Measurements from ENCODE around the gene MED12L.

The MED12L gene

DNA sequence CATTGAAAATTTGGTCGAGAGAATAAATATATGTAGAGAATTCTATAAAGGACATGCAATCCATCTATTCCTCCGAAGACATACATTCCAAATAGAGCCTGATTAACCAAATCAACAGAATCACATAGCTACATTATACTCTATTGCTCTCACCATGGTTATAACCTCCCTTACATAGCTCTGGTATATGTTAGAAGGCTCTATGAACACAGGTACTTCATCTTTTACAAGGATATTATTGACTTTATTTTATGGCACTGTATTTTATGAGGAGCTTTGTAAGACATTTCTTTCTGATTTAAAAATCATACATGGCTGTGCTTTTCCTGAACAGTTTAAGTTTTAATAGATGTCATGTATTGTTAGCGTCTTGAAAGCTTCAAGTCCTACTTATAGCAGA is 370.6 kb downstream of the MED12L start:
- TF ChIP-seq TCF4 (CRISPR knock-in tag; IDR thresholded peaks at IDR 0.05; ENCODE audit: borderline replicate concordance) (no peak), ZFP3 (CRISPR knock-in tag; IDR thresholded peaks at IDR 0.05) (no peak), PPARA (CRISPR knock-in tag; IDR thresholded peaks at IDR 0.05; ENCODE audit: borderline replicate concordance) (no peak), TSHZ2 (CRISPR knock-in tag; IDR thresholded peaks at IDR 0.05) (no peak), ZNF8 (CRISPR knock-in tag; IDR thresholded peaks at IDR 0.05) (no peak), ARNTL (CRISPR knock-in tag; IDR thresholded peaks at IDR 0.05; ENCODE audit: borderline replicate concordance, low read depth) (no peak), TOX (CRISPR knock-in tag; IDR thresholded peaks at IDR 0.05; ENCODE audit: borderline replicate concordance) (no peak), BACH2 (CRISPR knock-in tag; IDR thresholded peaks at IDR 0.05; ENCODE audit: borderline replicate concordance) (no peak), SNAI2 (CRISPR knock-in tag; IDR thresholded peaks at IDR 0.05) (no peak), PATZ1 (CRISPR knock-in tag; IDR thresholded peaks at IDR 0.05; ENCODE audit: borderline replicate concordance) (no peak), ESRRG (CRISPR knock-in tag; IDR thresholded peaks at IDR 0.05) (no peak), CSRNP3 (CRISPR knock-in tag; IDR thresholded peaks at IDR 0.05) (no peak), ZFP30 (CRISPR knock-in tag; IDR thresholded peaks at IDR 0.05) (no peak), ISL1 (CRISPR knock-in tag; IDR thresholded peaks at IDR 0.05) (no peak), CSDC2 (CRISPR knock-in tag; IDR thresholded peaks at IDR 0.05) (no peak), OSR1 (CRISPR knock-in tag; IDR thresholded peaks at IDR 0.05) (no peak), ZNF70 (CRISPR knock-in tag; IDR thresholded peaks at IDR 0.05) (no peak), ZNF565 (CRISPR knock-in tag; conservative IDR thresholded peaks at IDR 0.05; ENCODE audit: low read depth) (no peak)
- TF ChIP-seq, protein P1, sequence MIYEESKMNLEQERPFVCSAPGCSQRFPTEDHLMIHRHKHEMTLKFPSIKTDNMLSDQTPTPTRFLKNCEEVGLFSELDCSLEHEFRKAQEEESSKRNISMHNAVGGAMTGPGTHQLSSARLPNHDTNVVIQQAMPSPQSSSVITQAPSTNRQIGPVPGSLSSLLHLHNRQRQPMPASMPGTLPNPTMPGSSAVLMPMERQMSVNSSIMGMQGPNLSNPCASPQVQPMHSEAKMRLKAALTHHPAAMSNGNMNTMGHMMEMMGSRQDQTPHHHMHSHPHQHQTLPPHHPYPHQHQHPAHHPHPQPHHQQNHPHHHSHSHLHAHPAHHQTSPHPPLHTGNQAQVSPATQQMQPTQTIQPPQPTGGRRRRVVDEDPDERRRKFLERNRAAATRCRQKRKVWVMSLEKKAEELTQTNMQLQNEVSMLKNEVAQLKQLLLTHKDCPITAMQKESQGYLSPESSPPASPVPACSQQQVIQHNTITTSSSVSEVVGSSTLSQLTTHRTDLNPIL (CRISPR knock-in tag; IDR thresholded peaks at IDR 0.05; ENCODE audit: low read depth) = no peak
- TF ChIP-seq, protein P2, sequence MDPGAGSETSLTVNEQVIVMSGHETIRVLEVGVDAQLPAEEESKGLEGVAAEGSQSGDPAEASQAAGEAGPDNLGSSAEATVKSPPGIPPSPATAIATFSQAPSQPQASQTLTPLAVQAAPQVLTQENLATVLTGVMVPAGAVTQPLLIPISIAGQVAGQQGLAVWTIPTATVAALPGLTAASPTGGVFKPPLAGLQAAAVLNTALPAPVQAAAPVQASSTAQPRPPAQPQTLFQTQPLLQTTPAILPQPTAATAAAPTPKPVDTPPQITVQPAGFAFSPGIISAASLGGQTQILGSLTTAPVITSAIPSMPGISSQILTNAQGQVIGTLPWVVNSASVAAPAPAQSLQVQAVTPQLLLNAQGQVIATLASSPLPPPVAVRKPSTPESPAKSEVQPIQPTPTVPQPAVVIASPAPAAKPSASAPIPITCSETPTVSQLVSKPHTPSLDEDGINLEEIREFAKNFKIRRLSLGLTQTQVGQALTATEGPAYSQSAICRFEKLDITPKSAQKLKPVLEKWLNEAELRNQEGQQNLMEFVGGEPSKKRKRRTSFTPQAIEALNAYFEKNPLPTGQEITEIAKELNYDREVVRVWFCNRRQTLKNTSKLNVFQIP (CRISPR knock-in tag; IDR thresholded peaks at IDR 0.05; ENCODE audit: borderline replicate concordance, low read depth) = no peak
- no peak for ATAC-seq

DNA sequence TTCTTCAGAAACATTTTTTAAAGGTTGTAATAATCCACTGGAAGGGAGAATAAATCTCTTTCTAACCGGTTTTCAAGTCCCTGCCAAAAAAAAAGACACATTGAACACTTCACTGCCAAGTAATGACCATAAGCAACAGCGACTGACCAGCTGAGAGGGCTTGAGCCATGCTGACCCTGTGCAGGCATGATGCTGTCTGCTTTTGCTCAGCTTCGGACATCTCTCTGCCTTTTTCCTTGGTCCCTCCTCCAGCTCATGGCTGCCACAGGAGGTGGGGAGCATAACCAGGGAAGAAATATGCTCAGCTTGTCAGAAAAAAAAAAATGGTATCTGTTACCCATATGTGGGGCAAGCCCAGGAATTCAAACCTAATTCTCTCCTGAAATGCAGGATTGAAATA is 373.9 kb downstream of the MED12L start:
- peak; percentile 42; the same call in 2 of the 3 replicates for ATAC-seq
- TF ChIP-seq TOX (CRISPR knock-in tag; IDR thresholded peaks at IDR 0.05; ENCODE audit: borderline replicate concordance) (no peak), OSR1 (CRISPR knock-in tag; IDR thresholded peaks at IDR 0.05) (no peak), ZC3H10 (CRISPR knock-in tag; IDR thresholded peaks at IDR 0.05) (no peak), TSHZ2 (CRISPR knock-in tag; IDR thresholded peaks at IDR 0.05) (no peak), CSDC2 (CRISPR knock-in tag; IDR thresholded peaks at IDR 0.05) (no peak), ISL1 (CRISPR knock-in tag; IDR thresholded peaks at IDR 0.05) (no peak), PATZ1 (CRISPR knock-in tag; IDR thresholded peaks at IDR 0.05; ENCODE audit: borderline replicate concordance) (no peak), SNAI2 (CRISPR knock-in tag; IDR thresholded peaks at IDR 0.05) (no peak), TCF4 (CRISPR knock-in tag; IDR thresholded peaks at IDR 0.05; ENCODE audit: borderline replicate concordance) (no peak), PPARA (CRISPR knock-in tag; IDR thresholded peaks at IDR 0.05; ENCODE audit: borderline replicate concordance) (no peak), ZNF70 (CRISPR knock-in tag; IDR thresholded peaks at IDR 0.05) (no peak), ZNF8 (CRISPR knock-in tag; IDR thresholded peaks at IDR 0.05) (no peak), GLIS3 (CRISPR knock-in tag; IDR thresholded peaks at IDR 0.05) (no peak), BACH2 (CRISPR knock-in tag; IDR thresholded peaks at IDR 0.05; ENCODE audit: borderline replicate concordance) (no peak), ZFP3 (CRISPR knock-in tag; IDR thresholded peaks at IDR 0.05) (no peak), ZNF565 (CRISPR knock-in tag; conservative IDR thresholded peaks at IDR 0.05; ENCODE audit: low read depth) (no peak)
- TF ChIP-seq, protein P1 (CRISPR knock-in tag; IDR thresholded peaks at IDR 0.05; ENCODE audit: low read depth) = no peak
